GM10266 (cell line): Measurements from ENCODE around the gene MIF4GD.
"Not testable (repeated sequence)": the region's sequence is repeated elsewhere in the genome, so short reads cannot be mapped to it uniquely, and the experiment has no call there.

ENCODE experiments used
- DNase-seq: peaks from one replicate; pipeline ENCODE4 v3.0.0; 2012; ENCODE audit errors: extremely low spot score
- TF ChIP-seq, protein P1 (sequence below): IDR thresholded peaks from 2 replicates; pipeline ENCODE4 v1.5.1; 2012; ENCODE audit warnings: mild to moderate bottlenecking, low read depth; ENCODE audit not compliant: control insufficient read depth, insufficient read depth; ENCODE audit errors: missing control alignments

Gene MIF4GD

GRCh38 chr17:75263055-75263454 is 8.0 kb downstream of the MIF4GD start:
- no peak for DNase-seq
- TF ChIP-seq, protein P1, sequence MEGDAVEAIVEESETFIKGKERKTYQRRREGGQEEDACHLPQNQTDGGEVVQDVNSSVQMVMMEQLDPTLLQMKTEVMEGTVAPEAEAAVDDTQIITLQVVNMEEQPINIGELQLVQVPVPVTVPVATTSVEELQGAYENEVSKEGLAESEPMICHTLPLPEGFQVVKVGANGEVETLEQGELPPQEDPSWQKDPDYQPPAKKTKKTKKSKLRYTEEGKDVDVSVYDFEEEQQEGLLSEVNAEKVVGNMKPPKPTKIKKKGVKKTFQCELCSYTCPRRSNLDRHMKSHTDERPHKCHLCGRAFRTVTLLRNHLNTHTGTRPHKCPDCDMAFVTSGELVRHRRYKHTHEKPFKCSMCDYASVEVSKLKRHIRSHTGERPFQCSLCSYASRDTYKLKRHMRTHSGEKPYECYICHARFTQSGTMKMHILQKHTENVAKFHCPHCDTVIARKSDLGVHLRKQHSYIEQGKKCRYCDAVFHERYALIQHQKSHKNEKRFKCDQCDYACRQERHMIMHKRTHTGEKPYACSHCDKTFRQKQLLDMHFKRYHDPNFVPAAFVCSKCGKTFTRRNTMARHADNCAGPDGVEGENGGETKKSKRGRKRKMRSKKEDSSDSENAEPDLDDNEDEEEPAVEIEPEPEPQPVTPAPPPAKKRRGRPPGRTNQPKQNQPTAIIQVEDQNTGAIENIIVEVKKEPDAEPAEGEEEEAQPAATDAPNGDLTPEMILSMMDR = no peak

DNA sequence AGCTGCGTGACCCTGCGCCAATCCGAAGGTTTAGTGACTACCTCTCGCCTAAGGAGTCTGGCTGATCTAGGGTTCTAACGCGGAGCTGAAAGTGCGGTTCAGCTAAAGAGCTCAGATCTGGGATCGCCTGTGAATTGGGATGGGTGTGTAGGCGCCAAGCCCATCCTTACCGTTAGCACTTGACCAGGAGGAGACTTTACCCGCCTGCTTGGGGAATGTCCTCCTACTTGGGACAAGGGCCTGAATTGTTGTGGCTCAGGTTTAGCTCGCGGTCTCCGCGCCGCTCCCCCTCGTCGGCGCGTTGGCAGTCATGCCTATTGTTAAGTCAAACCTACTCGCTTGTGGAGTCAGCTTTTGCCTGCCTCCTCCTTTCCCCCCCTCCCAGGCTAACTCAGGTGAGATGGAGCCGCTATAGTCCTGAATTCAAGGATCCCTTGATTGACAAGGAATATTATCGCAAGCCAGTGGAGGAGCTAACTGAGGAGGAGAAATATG is 8.9 kb downstream of the MIF4GD start:
- TF ChIP-seq, protein P1 = no peak
- no peak for DNase-seq

DNA sequence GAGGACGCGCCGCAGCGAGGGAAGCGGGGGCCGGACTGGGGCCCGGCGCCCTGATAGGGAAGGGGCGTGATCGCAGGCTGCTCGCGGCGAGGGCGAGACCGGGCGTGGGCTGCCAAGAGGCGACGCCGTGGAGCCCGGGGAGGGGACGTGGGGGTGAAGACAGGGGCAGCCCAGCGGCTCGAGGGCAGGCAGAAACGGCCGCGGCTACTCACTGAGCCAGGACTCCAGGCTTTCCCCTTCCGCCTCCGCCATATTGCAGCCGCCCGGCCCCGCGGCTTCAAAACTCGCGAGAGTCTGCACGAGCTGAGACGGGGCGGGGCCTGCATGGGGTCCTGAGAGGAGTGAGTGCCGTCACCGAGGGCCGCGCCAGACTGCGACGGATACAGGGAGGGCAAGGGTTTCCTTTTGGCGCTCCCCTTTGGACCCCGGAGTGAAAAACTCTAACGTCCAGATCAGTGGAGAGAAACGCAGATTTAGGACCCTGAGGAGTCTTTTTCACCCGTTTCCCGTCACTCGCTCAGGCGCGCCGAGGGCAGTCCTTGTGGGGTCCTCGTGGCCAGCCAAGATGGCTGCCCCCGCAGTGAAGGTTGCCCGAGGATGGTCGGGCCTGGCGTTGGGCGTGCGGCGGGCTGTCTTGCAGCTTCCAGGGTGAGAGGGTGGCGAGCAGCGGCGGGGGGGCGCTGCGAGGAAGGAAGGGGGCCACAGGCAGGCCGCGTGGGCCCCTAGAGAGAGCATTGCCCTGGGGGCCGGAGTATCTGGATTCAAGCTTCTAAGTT is 9.5 kb downstream of the MIF4GD start, which contains the start of the genes GGA3 and MRPS7:
TSS of gene GGA3 (minus strand) at position 271 of the 776 bp plus-strand sequence. CDS start at position 252, 19 bp downstream.
TSS of gene MRPS7 (plus strand) at position 544 of the 776 bp plus-strand sequence. CDS start at position 566, 22 bp downstream.
- TF ChIP-seq, protein P1 = no peak
- peak; percentile 93 for DNase-seq

GRCh38 chr17:75260641-75261335 is 10.2 kb downstream of the MIF4GD start:
- no peak for DNase-seq
- TF ChIP-seq, protein P1 = no peak

DNA sequence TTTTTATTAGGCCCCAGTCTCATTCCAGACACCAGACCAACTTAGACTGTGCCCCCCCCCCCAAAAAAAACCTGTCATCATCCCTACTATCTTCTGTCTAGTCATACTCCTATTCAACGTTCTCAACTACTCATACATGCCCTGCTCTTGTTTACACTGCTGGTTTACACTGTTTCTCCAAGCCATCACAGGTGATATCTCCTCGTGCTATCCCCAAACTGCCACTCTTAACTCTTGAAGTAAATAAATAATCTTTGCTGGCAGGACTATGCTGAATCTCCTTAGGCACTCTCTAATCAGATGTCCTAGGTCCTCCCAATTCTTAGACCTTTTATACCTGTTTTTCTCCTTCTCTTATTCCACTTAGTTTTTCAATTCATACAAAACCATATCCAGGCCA is 13.8 kb downstream of the MIF4GD start:
- DNase-seq = not testable (repeated sequence)

- not testable (repeated sequence) for DNase-seq
Measured at GRCh38 chr17:75255954-75256698, 14.9 kb downstream of the MIF4GD start.

- TF ChIP-seq, protein P1 = no peak
- DNase-seq = no peak
Measured at GRCh38 chr17:75252039-75252816, 18.8 kb downstream of the MIF4GD start.
